ENCODE data around the gene TNRC6B.

GRCh38 chr22:40322818-40323447 lies 145.2 kb downstream of the TNRC6B start:
- TF ChIP-seq CTCF (tag by site-specific recombination; IDR thresholded peaks at IDR 0.05) (no peak), ZNF140 (tag by site-specific recombination; IDR thresholded peaks at IDR 0.05) (no peak), ZNF292 (tag by site-specific recombination; IDR thresholded peaks at IDR 0.05; ENCODE audit: borderline replicate concordance, low read depth) (no peak), SALL2 (tag by site-specific recombination; IDR thresholded peaks at IDR 0.05; ENCODE audit: borderline replicate concordance) (no peak), ZNF175 (tag by site-specific recombination; IDR thresholded peaks at IDR 0.05) (no peak), YY1 (tag by site-specific recombination; IDR thresholded peaks at IDR 0.05) (no peak)
- TF ChIP-seq, protein P1, sequence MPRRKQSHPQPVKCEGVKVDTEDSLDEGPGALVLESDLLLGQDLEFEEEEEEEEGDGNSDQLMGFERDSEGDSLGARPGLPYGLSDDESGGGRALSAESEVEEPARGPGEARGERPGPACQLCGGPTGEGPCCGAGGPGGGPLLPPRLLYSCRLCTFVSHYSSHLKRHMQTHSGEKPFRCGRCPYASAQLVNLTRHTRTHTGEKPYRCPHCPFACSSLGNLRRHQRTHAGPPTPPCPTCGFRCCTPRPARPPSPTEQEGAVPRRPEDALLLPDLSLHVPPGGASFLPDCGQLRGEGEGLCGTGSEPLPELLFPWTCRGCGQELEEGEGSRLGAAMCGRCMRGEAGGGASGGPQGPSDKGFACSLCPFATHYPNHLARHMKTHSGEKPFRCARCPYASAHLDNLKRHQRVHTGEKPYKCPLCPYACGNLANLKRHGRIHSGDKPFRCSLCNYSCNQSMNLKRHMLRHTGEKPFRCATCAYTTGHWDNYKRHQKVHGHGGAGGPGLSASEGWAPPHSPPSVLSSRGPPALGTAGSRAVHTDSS (tag by site-specific recombination; IDR thresholded peaks at IDR 0.05) = no peak
